K562 (cell line): ENCODE data around the gene IGFBPL1.

Source experiments
- ETS2 ChIP-seq: IDR thresholded peaks from 2 replicates; pipeline ENCODE4 v1.6.1; 2016; ENCODE audit warnings: borderline replicate concordance, missing genetic modification characterization, mild to moderate bottlenecking, moderate library complexity, missing compliant biosample characterization; ENCODE audit not compliant: poor library complexity, severe bottlenecking
- LARP7 ChIP-seq: fragments of 450-650 bp; IDR thresholded peaks from 2 replicates; pipeline ENCODE4 v1.6.1; 2016
- RBM34 ChIP-seq: fragments of 200-400 bp; formaldehyde crosslinking; IDR thresholded peaks from 2 replicates; pipeline ENCODE4 v1.6.1; 2018; ENCODE audit warnings: low read length, borderline replicate concordance; ENCODE audit not compliant: insufficient read depth
- ZBTB9 ChIP-seq: fragments of 450-650 bp; formaldehyde crosslinking; IDR thresholded peaks from 2 replicates; pipeline ENCODE4 v1.4.0; 2020; ENCODE audit warnings: mild to moderate bottlenecking, moderate library complexity
- ZC3H8 ChIP-seq: fragments of 450-650 bp; IDR thresholded peaks from 2 replicates; pipeline ENCODE4 v1.6.1; 2017
- ZNF184 ChIP-seq: sonication (generic); formaldehyde crosslinking; IDR thresholded peaks from 2 replicates; pipeline ENCODE4 v1.5.0; 2020; ENCODE audit warnings: missing genetic modification reagents
- ZNF24 ChIP-seq: fragments of 450-650 bp; IDR thresholded peaks from 2 replicates; pipeline ENCODE4 v1.6.1; 2016

- TF ChIP-seq LARP7 (no peak), RBM34 (no peak), ZNF24 (no peak), ETS2 (no peak), ZBTB9 (CRISPR knock-in tag) (no peak), ZNF184 (no peak), ZC3H8 (no peak)
Measured at GRCh38 chr9:38370176-38370575, 54.1 kb downstream of the IGFBPL1 start.
